Posterior vena cava (tissue), 2 donors: ENCODE data around the gene WNT7B. TPM values are rescaled to one million over a fixed set of nuclear protein-coding genes. Genes with fewer than 3 reads are reported as not detected.

Source experiments
- DNase-seq: peaks from one replicate; pipeline ENCODE4 v3.0.0-alpha.2; 2020; ENCODE audit warnings: low spot score
- intact Hi-C, 2 donors: fragments of 100-400 bp; cut with DNase I; formaldehyde crosslinking; loops; one replicate each; pipeline versions ENCODE4 v1.14.1 to v1.14.2; 2022 to 2023
- total RNA-seq, 2 donors: library from RNA; stranded (reverse); fragmentation: NEBNext Ultra II Directional; extraction: Animal tissue kit (Norgen Biotek cat#: 25700); gene quantifications; one replicate each; pipeline ENCODE4 v1.2.1, GENCODE V29; 2021
- donor health status: DM: yes; HTN: yes; CAD: no.
- donor health status: DM: yes; HTN: yes; CAD: no.

The WNT7B gene
- total RNA-seq, 2 donors from 2014 or later, result not detected

- no peak for DNase-seq
- intact Hi-C loops, result no loop called here
Observed at GRCh38 chr22:45964926-45965527, 11.9 kb downstream of the WNT7B start.

DNA sequence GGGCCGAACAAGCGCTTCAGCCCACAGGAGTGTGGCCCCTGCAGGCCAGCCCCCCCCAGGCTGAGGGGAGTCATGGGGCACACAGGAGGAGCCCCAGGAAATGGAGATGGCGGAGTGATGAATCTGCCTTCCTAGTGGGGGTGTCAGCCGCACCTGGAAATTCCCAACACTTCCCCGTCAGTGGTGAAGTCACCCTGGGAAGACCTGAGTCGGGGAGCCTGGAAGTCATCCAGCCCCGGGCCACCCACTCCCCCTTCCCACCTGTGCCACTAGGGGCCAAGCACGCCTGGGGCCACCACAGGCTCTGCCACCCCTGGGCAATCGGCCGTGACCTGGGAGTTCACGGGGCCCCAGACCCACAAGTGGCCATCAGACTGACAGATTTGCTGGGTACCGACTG lies 12.6 kb downstream of the WNT7B start:
- intact Hi-C loops, result no loop called here
- no peak for DNase-seq

DNA sequence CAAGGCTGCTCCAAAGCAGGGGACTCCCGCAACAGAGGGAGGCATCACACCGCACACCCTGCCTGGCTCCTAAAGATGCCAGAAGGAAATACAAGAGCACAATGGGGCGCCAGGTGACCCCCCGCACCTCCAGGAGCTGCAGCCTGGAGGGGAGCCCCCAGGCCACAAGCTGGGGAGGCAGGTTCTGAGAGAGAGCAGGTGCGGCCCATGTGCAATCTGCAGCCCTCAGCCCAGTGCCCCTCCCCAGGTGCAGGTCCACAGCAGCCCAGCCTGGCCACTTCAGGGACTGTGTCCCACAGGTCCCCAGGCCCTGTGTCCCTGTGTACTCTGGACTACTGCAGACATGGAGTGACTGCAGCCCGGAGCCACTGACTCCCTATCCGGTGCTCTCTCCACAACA lies 13.1 kb downstream of the WNT7B start:
- intact Hi-C loops, result no loop called here
- DNase-seq, result no peak

- intact Hi-C loops, result no loop called here
- no peak for DNase-seq
Observed at GRCh38 chr22:45962756-45963324, 14.1 kb downstream of the WNT7B start.

- no peak for DNase-seq
- intact Hi-C loops, result no loop called here
Observed at GRCh38 chr22:45962434-45962718, 14.6 kb downstream of the WNT7B start.

DNA sequence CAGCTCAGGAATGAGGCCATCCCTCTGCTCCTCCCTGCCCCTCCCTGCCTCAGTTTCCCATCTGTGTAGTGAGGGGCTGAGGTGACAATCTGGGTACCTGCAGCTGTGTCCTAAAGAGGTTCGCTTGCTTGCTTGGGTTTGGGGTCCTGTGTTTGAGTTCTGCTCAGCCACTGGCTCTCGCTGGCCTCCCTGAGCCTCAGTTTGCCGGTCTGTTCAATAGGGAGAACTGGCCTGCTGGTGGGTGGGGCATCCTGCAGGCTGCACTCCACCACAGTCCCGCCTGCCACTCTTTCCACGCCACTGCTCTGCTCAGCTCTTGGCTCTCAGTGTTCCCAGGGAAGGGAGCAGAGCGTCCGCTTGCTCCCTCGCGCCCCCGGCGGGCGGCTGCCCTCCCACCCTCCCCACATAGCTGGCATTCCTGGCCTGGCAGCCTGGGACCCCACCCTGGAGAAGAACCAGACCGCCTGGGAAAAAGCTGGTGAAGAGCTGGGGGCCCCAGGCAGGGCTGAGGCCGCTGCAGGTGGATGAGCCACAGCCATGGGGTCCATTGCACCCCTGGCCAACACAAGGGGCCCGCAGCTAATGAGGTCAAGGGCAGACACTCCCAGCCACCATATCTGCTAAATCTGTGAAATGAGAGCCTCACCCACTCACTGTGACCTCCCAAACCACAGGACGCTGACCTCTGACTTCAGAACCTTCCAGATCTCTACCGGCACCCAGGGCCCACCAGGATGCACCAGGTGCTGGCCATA lies 15.1 kb downstream of the WNT7B start:
- no peak for DNase-seq
- intact Hi-C loops, result no loop called here

DNA sequence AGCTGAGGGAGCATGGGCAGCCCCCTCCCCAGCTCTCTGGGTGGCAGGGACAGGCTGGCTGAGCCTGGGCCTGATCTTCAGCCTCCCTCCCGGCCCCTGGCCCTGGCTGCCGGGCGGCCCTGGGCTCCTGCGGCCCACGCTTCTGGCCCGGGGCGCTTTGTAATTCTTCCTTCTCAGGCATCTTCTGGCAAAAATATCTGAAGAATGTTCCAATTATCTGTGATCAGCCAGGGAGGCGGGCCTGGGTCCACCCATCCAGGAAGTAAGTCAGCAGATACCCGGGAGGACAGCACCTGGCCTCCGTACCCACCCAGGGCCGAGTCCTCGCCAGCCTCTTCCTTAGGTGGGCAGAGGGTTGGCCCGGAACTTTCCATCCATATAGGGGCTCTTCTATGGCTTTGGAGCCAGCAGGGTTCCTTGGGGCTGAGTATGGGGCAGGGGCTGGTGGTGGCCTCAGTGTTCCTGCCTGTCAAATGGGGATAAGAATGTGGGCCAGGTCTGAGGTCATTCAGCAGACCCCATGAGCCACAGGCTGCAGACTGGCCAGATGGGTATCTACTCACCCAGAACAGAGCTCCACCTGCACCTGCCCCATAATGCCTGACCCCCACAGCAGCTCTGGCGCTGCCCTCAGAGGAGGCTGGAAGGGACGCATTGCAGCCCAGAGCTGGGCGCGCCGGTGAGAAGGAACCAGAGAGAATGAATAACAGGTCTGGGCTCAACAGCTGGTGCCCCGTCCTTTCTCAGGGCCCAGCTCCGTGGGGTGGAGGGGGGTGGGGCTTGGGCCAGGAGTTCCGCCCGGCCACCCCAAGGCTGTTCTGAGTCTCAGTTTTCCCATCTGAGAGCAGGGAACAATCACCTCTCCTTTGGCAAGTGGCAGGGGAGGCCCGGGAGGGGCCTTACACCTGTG lies 16.2 kb downstream of the WNT7B start:
- intact Hi-C loops, result no loop called here
- no peak for DNase-seq

DNA sequence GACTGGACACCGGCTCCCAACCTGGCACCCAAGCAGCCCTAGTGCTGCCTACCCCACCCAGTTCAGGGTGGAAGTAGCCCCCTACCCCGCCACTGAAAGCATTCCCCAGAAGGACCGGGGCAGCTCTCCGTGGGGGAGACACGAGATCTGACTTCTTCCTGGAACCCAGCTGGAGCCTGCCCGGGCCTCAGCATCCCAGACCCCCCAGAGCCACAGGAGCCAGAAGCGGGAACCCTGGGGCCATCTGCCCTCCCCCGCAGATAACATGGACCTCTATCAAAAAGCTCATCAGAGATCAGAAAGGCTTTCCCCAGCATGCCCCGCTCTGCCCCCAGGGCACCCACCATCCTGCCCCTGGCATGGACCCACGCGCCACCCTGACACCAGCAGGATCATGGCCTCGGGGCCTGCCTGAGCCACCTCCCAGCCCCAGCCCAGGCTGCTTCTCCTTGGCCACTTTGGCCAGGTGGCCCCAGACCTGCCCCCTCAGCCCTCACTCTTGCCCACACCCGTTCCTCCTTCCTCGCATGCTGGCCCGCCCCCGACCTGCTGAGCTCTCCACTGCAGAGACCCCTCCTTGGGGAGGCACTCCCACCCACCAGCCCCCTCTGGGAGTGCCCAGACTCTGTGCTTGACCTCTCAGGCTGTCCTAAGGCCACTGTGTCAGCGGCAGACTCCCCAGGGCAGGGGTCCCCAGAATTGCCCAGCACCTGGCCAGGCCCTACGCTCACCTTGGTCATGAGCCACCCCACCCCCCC lies 17.1 kb downstream of the WNT7B start:
- intact Hi-C loops, result loop anchor here in 1 of 2 donors (5.0 kb wide), 1 partner anchor 663 kb away; no protein-coding TSS in a partner anchor
- DNase-seq, result no peak

GRCh38 chr22:45958971-45959370 lies 18.0 kb downstream of the WNT7B start:
- intact Hi-C loops, result loop anchor here in 1 of 2 donors (5.0 kb wide), 1 partner anchor 662 kb away; no protein-coding TSS in a partner anchor

DNA sequence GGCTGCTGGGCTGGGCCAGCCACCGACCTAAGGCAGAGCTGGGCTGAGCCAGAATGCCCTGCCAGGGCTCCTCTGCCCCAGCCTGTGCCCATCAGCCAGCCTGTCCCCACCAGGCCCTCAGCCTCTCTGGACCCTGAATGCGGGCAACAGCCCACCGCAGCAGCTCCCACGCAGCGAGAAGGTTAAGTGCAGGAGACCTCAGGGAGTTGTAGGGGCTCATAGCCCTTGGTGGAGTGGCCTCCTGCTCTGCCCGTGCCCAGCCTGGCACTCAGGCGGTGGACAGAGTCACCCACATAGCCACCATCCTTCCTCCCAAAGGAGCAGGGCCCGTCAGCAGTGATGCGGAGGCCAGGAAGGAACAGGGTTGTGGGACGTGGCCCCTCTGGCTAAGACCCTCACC lies 19.1 kb downstream of the WNT7B start:
- no peak for DNase-seq
- intact Hi-C loops, result loop anchor here in 1 of 2 donors (5.0 kb wide), 1 partner anchor 661 kb away; no protein-coding TSS in a partner anchor

More at GRCh38 chr22:45958971-45959370, 18.0 kb downstream of the WNT7B start:
- DNase-seq, result no peak

DNA sequence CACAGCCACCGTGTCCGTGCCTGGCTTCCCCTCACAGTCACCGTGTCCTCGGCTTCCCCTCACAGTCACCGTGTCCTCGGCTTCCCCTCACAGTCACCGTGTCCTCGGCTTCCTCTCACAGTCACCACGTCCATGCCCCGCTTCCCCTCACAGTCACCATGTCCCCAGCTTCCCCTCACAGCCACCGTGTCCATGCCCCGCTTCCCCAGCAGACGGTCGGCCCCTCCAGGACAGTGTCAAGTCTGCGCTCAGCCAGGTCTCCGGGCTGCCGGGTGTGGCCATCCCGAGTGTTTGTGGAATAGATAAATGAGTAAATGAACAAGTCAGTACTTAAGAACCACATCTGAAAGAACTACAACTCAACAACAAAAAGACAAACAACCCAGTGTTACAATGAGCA lies 23.8 kb downstream of the WNT7B start:
- intact Hi-C loops, result no loop called here
- DNase-seq, result no peak

DNA sequence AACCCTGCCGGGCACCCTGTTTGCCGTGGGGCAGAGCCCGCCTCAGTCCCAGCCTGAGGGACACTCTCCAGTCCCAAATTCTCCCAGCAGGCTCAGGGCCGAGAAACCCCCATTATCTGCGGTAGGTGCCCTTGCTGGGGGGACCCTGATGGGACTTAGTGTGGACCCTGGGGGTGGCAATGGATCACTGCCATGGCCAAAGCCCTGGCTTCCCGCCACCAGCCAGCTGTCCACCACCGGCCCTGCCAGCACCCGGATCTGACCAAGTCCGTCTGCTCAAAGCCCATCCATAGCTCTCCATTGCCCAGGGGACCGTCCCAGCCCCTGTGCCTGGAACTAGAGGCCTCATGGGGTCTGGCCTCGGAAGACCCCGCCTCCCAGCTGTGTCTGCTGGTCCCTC lies 24.4 kb downstream of the WNT7B start:
- intact Hi-C loops, result no loop called here
- no peak for DNase-seq

- intact Hi-C loops, result no loop called here
- no peak for DNase-seq
Observed at GRCh38 chr22:45952151-45952550, 24.8 kb downstream of the WNT7B start.

DNA sequence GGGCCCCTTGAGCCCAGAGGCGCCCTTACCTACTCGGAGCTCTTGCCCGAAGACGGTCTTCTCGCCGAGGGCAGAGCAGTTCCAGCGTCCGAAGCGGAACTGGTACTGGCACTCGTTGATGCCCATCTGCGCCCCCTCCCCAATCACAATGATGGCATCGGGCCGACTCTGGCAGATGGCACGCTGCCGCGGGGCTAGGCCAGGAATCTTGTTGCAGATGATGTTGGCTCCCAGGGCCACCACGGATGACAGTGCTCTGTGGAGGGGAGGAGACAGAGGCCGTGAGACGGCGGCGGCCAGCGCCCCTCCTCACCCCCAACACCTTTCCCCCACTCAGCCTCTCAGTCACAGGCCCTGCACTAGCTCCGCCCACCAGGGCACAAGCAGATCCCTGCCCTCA lies 27.1 kb downstream of the WNT7B start:
- intact Hi-C loops, result no loop called here
- DNase-seq, result no peak

GRCh38 chr22:45949258-45949870 lies 27.6 kb downstream of the WNT7B start:
- no peak for DNase-seq
- intact Hi-C loops, result no loop called here

- intact Hi-C loops, result no loop called here
Observed at GRCh38 chr22:45948081-45948648, 28.8 kb downstream of the WNT7B start.

GRCh38 chr22:45946805-45947600 lies 30.0 kb downstream of the WNT7B start:
- DNase-seq, result no peak
- intact Hi-C loops, result no loop called here

More at GRCh38 chr22:45948081-45948648, 28.8 kb downstream of the WNT7B start:
- DNase-seq, result no peak
